Omental fat pad (tissue), 4 donors: ENCODE measurements around the gene ZDHHC14. TPM values are rescaled to one million over a fixed set of nuclear protein-coding genes. Genes with fewer than 3 reads are reported as not detected.
A peak's percentile ranks its signal among the peaks of the same experiment; 100 is the strongest.

Experiments
- ATAC-seq: fragments of 150-250 bp; one replicate; pipeline ENCODE4 v1.9.1; 2016; ENCODE audit warnings: mild to moderate bottlenecking, moderate library complexity; ENCODE audit not compliant: low FRiP score
- DNase-seq: peaks from one replicate; pipeline ENCODE4 v3.0.0-alpha.2; 2019; ENCODE audit warnings: low spot score
- CTCF ChIP-seq, 3 donors: fragments of 450-650 bp; IDR thresholded peaks; one replicate each; pipeline ENCODE4 v1.5.1; 2016 to 2017; ENCODE audit warnings: antibody characterized with exemption in 3 of 3, mild to moderate bottlenecking in 3 of 3, moderate library complexity in 2 of 3
- total RNA-seq, 4 donors: library from RNA; depleted of rRNA; stranded (reverse); fragments of >200 nt; gene quantifications; one replicate each; pipeline ENCODE4 v1.1.0, GENCODE V29; 2016

The ZDHHC14 gene
- total RNA-seq, 4 donors from 2014 or later, result 5.6 to 13.7 (median 6.9) TPM

- no peak for ATAC-seq
- no peak for TF ChIP-seq CTCF (IDR thresholded peaks at IDR 0.05)
- DNase-seq, result no peak
These were observed 140.7 kb downstream of the ZDHHC14 start for GRCh38 chr6:157521362-157522335.

DNA sequence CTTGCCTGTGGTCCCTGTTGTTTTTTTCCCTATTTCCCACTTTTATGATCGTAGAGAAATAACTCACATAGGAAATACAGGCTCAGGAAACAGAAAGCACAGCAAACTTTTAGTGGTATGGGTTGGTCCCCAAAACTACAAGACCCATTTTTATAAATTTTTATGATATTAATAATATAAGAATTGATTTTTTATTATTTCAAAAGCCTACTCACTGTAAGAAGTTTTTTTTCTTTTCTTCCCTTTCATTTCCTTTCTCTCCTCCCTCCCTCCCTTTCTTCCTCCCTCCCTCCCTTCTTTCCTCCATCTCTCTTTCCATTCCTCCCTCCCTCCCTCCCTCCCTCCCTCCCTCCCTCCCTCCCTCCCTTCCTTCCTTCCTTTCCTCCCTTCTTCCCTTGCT, 141.5 kb downstream of the ZDHHC14 start:
- TF ChIP-seq CTCF (IDR thresholded peaks at IDR 0.05), result no peak
- ATAC-seq, result no peak
- DNase-seq, result no peak

DNA sequence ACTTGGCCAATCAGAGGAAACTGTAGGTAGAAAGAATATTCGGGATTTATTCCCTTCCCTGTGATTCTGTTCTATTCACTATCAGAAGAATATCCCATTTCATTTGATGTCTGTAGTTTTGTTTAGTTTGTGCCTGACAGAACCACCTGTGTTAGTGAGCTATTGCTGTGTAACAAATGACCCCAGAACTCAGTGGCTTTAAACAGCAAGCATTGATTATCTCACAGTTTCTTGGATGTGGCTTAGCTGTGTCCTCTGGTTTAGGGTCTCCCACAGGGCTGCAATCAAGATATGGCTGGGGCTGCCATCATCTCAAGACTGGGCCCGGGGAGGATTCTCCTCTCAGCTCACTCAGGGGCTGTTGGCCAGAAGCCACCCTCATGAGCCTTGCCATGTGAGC, 143.7 kb downstream of the ZDHHC14 start:
- ATAC-seq, result no peak
- no peak for TF ChIP-seq CTCF (IDR thresholded peaks at IDR 0.05)
- DNase-seq, result no peak

DNA sequence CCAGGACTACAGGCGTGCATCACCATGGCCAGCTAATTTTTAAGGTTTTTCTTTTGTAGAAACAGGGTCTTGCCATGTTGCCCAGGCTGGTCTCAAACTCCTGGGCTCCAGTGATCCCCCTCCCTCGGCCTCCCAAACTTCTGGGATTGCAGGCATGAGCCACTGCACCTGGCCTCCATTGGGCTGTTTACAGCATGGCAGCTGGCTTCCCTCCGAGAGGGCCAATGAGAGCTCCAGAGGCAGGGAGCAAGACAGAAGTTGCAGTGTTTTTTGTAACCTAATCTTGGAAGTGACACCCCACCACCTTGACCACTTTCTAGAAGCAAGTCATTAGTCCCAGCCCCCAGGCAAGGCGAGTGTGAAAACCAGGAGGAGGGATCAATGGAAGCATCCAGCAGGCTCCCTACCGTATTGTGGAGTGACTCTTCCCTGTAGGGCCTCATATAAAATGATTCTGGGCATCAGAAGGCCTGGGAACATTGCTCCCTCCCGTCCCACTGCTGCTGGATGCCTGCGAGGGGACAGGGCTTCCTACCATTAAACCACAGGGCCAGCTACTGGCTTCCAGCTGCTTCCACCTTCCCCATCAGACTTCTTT, 144.4 kb downstream of the ZDHHC14 start:
- no peak for TF ChIP-seq CTCF (IDR thresholded peaks at IDR 0.05)
- DNase-seq, result no peak
- ATAC-seq, result no peak

DNA sequence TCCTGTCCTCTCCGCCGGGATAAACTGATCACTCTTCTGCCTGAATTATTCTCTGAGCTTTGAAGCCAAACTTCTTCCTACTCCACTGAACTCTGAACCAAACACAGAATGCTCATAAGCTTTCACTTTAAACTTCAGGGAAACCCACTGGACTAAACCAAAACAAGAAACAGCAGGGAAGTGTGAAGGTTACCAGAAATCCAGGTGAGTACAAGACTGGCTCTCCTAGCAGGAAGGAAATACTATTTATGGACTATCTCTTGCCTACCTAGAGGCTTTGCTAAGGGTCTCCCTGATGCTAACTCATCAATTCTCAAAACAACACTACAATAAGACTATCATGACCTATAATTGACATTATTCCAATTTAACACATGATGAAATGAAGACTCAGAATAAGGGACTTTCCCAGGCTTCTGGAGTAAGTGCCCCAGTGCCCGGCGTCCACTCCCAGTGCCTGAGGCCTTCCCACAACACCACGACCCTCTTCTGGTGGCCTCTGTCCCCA, 145.0 kb downstream of the ZDHHC14 start:
- TF ChIP-seq CTCF (IDR thresholded peaks at IDR 0.05), result no peak
- DNase-seq, result no peak
- no peak for ATAC-seq

GRCh38 chr6:157527471-157527907, 146.5 kb downstream of the ZDHHC14 start:
- ATAC-seq (peak; percentile 43), DNase-seq (no peak)
- TF ChIP-seq CTCF (IDR thresholded peaks at IDR 0.05), result no peak
